Astrocyte (in vitro differentiated cells and primary cell): ENCODE data around the gene GADL1.

Source experiments
- EZH2 ChIP-seq: IDR thresholded peaks from 2 replicates; pipeline ENCODE4 v1.6.1; 2012; ENCODE audit warnings: mild to moderate bottlenecking, low read length, inconsistent platforms; ENCODE audit not compliant: insufficient read depth
- TF ChIP-seq, protein P1 (sequence below): IDR thresholded peaks from 2 replicates; pipeline ENCODE4 v1.5.1; 2011; ENCODE audit warnings: low read depth, mild to moderate bottlenecking, inconsistent platforms, low read length, moderate library complexity; ENCODE audit not compliant: insufficient read depth

GRCh38 chr3:30944124-30944523 is 49.7 kb upstream of the GADL1 start:
- no peak for TF ChIP-seq EZH2
- TF ChIP-seq, protein P1, sequence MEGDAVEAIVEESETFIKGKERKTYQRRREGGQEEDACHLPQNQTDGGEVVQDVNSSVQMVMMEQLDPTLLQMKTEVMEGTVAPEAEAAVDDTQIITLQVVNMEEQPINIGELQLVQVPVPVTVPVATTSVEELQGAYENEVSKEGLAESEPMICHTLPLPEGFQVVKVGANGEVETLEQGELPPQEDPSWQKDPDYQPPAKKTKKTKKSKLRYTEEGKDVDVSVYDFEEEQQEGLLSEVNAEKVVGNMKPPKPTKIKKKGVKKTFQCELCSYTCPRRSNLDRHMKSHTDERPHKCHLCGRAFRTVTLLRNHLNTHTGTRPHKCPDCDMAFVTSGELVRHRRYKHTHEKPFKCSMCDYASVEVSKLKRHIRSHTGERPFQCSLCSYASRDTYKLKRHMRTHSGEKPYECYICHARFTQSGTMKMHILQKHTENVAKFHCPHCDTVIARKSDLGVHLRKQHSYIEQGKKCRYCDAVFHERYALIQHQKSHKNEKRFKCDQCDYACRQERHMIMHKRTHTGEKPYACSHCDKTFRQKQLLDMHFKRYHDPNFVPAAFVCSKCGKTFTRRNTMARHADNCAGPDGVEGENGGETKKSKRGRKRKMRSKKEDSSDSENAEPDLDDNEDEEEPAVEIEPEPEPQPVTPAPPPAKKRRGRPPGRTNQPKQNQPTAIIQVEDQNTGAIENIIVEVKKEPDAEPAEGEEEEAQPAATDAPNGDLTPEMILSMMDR: no peak
